ENCODE data around the gene NLRP1.

- TF ChIP-seq, protein P1, sequence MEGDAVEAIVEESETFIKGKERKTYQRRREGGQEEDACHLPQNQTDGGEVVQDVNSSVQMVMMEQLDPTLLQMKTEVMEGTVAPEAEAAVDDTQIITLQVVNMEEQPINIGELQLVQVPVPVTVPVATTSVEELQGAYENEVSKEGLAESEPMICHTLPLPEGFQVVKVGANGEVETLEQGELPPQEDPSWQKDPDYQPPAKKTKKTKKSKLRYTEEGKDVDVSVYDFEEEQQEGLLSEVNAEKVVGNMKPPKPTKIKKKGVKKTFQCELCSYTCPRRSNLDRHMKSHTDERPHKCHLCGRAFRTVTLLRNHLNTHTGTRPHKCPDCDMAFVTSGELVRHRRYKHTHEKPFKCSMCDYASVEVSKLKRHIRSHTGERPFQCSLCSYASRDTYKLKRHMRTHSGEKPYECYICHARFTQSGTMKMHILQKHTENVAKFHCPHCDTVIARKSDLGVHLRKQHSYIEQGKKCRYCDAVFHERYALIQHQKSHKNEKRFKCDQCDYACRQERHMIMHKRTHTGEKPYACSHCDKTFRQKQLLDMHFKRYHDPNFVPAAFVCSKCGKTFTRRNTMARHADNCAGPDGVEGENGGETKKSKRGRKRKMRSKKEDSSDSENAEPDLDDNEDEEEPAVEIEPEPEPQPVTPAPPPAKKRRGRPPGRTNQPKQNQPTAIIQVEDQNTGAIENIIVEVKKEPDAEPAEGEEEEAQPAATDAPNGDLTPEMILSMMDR (conservative IDR thresholded peaks at IDR 0.05; ENCODE audit: low read length), result no peak
- TF ChIP-seq EZH2phosphoT487 (IDR thresholded peaks at IDR 0.05; ENCODE audit: borderline replicate concordance), result no peak
These were observed 61.1 kb downstream of the NLRP1 start for GRCh38 chr17:5523249-5523648.

Data from Loucy (cell line).